SH-SY5Y (cell line): Measurements from ENCODE around the gene ABI1.

ENCODE experiments used
- GATA2 ChIP-seq: IDR thresholded peaks from 2 replicates; pipeline ENCODE4 v1.6.1; 2011; ENCODE audit warnings: mild to moderate bottlenecking, low read depth, low read length
- GATA3 ChIP-seq: IDR thresholded peaks from 2 replicates; pipeline ENCODE4 v1.6.1; 2011; ENCODE audit warnings: low read depth, mild to moderate bottlenecking, low read length, moderate library complexity

DNA sequence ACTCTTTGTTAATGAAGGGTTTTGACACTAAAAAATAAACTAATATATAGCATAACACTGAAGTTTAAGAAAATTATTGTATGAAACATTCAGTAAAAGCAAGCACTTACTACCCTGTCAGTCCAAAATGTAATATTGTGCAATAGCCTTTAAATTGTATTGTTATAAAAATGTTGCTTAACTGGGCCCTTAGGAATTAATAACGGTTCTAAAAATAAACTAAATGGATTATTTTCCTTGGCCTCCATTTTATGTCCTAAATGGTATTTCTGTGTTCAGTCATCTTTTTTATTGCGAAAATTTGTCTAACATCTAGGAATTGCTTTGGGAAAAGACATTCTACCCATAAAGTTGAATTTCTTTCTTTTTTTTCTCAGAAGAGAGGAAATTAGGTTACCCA is 49.0 kb upstream of the ABI1 start:
- TF ChIP-seq GATA2 (no peak), GATA3 (no peak)
